ENCODE results near the gene TNKS2.
A peak's percentile ranks its signal among the peaks of the same experiment; 100 is the strongest.

The TNKS2 gene

DNA sequence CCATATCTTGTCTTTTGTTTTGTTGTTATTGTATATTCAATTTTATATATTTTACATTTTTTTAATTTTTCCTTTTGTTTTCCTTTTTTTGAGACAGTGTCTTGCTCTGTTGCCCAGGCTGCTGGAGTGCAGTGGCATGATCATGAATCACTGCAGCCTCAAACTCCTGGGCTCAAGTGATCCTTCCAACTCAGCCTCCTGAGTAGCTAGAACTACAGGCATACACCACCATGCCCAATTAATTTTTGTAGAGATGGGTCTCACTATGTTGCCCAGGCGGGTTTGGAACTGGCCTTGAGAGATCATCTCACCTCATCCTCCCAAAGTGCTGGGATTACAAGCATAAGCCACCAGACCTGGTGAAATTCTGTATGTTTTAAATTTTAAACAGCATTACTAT is 25.4 kb upstream of the TNKS2 start:
- H3K27ac ChIP-seq (ENCODE audit: low read length): no peak overlapping the region
- no peaks in the 10 kb centered on the region for H3K9me3 ChIP-seq (ENCODE audit: control insufficient read depth in 1 of 2, low read length in 2 of 2)
- H3K4me1 ChIP-seq (ENCODE audit: control insufficient read depth in 1 of 2, insufficient read depth in 2 of 2, low read length in 2 of 2): no peaks in the 10 kb centered on the region
- H3K4me3 ChIP-seq (ENCODE audit: low read depth in 1 of 2, low read length in 2 of 2): no peak overlapping the region
- no peaks in the 10 kb centered on the region for H3K27me3 ChIP-seq (ENCODE audit: low read depth, low read length)
- H3K36me3 ChIP-seq (ENCODE audit: control insufficient read depth in 1 of 2, insufficient read depth in 2 of 2, low read length in 2 of 2): no peaks in the 10 kb centered on the region

DNA sequence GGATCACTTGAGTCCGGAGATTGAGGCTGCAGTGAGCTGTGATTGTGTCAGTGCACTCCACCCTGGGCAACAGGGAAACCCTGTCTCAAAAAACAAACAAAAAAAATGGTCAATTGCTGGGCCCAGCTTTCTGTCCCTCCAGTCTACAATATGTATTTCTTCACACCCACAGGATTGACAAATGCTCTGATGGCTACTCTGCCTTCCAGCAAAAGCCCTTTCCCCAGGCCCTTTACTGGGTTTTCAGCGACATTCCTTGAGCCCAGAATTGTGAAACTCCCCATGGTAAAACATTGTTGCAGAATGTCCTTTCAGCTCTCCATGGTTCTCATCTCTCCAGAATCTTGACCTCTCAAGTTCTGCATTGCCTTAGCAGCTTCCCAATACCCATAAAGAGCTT is 23.7 kb upstream of the TNKS2 start:
- Histone ChIP-seq H3K27me3 (ENCODE audit: low read depth, low read length) (no peaks in the 10 kb centered on the region), H3K27ac (ENCODE audit: low read length) (no peak overlapping the region), H3K4me3 (ENCODE audit: low read depth in 1 of 2, low read length in 2 of 2) (no peak overlapping the region), H3K9me3 (ENCODE audit: control insufficient read depth in 1 of 2, low read length in 2 of 2) (no peaks in the 10 kb centered on the region), H3K36me3 (ENCODE audit: control insufficient read depth in 1 of 2, insufficient read depth in 2 of 2, low read length in 2 of 2) (no peaks in the 10 kb centered on the region), H3K4me1 (ENCODE audit: control insufficient read depth in 1 of 2, insufficient read depth in 2 of 2, low read length in 2 of 2) (no peaks in the 10 kb centered on the region)

DNA sequence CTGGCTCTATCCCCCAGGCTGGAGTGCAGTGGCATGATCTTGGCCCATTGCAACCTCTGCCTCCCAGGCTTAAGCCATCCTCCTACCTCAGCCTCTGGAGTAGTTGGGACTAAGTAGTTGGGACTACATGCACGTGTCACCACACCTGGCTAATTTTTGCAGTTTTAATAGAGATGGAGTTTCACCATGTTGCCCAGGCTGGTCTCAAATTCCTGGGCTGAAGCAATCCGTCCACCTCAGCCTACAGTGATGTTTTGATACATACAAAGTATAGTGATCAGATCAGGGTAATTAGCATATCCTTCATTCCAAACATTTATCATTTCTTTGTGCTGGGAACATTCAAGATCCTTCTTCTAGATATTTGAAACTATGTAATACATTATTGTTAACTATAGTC is 22.5 kb upstream of the TNKS2 start:
- Histone ChIP-seq H3K9me3 (ENCODE audit: control insufficient read depth in 1 of 2, low read length in 2 of 2) (no peaks in the 10 kb centered on the region), H3K4me1 (ENCODE audit: control insufficient read depth in 1 of 2, insufficient read depth in 2 of 2, low read length in 2 of 2) (no peaks in the 10 kb centered on the region), H3K4me3 (ENCODE audit: low read depth in 1 of 2, low read length in 2 of 2) (no peak overlapping the region), H3K27me3 (ENCODE audit: low read depth, low read length) (no peaks in the 10 kb centered on the region), H3K27ac (ENCODE audit: low read length) (no peak overlapping the region), H3K36me3 (ENCODE audit: control insufficient read depth in 1 of 2, insufficient read depth in 2 of 2, low read length in 2 of 2) (no peaks in the 10 kb centered on the region)

DNA sequence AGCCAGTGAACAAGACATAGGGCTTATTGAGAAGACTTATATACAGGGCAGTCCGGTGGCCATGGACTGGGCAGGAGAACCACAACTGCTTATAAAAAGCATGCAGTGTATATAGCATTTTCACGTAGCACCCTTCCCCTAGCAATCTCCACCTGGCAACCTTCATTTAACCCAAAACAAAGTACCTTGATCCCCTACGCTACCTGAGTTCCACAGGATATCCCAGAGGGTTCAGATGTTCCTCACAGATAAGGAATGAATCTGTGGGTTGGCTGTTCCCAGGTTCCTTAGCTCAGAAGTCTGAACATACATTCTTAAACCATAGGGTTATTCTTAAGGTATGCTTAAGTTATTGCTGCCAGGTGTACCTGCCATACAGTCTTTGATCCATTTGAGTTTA is 22.0 kb upstream of the TNKS2 start:
- Histone ChIP-seq H3K9me3 (ENCODE audit: control insufficient read depth in 1 of 2, low read length in 2 of 2) (no peaks in the 10 kb centered on the region), H3K36me3 (ENCODE audit: control insufficient read depth in 1 of 2, insufficient read depth in 2 of 2, low read length in 2 of 2) (no peaks in the 10 kb centered on the region), H3K27ac (ENCODE audit: low read length) (no peak overlapping the region), H3K4me1 (ENCODE audit: control insufficient read depth in 1 of 2, insufficient read depth in 2 of 2, low read length in 2 of 2) (no peaks in the 10 kb centered on the region), H3K4me3 (ENCODE audit: low read depth in 1 of 2, low read length in 2 of 2) (no peak overlapping the region), H3K27me3 (ENCODE audit: low read depth, low read length) (no peaks in the 10 kb centered on the region)

DNA sequence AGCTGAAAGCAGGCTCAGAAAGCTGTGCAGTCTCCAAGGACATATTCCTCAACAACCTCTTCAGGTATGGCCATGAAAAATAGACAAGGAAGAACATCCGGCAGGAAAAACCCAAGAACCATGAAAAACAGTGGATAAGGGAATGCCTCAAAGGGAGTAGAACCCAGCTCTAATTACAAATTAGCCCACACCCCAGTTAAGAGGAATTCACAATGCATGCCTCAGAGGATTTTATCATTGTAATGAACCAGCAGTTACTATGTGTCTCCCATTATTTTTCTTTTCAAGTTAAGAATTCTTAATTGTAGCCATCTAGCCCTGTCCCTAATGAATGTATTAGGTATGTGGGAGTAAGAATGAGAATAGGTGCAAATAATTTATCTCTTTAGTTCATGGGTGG is 19.7 kb upstream of the TNKS2 start:
- no peaks in the 10 kb centered on the region for H3K9me3 ChIP-seq (ENCODE audit: control insufficient read depth in 1 of 2, low read length in 2 of 2)
- H3K27ac ChIP-seq (ENCODE audit: low read length): no peak overlapping the region
- H3K4me1 ChIP-seq (ENCODE audit: control insufficient read depth in 1 of 2, insufficient read depth in 2 of 2, low read length in 2 of 2): no peaks in the 10 kb centered on the region
- no peaks in the 10 kb centered on the region for H3K36me3 ChIP-seq (ENCODE audit: control insufficient read depth in 1 of 2, insufficient read depth in 2 of 2, low read length in 2 of 2)
- no peak overlapping the region for H3K4me3 ChIP-seq (ENCODE audit: low read depth in 1 of 2, low read length in 2 of 2)
- H3K27me3 ChIP-seq (ENCODE audit: low read depth, low read length): no peaks in the 10 kb centered on the region

DNA sequence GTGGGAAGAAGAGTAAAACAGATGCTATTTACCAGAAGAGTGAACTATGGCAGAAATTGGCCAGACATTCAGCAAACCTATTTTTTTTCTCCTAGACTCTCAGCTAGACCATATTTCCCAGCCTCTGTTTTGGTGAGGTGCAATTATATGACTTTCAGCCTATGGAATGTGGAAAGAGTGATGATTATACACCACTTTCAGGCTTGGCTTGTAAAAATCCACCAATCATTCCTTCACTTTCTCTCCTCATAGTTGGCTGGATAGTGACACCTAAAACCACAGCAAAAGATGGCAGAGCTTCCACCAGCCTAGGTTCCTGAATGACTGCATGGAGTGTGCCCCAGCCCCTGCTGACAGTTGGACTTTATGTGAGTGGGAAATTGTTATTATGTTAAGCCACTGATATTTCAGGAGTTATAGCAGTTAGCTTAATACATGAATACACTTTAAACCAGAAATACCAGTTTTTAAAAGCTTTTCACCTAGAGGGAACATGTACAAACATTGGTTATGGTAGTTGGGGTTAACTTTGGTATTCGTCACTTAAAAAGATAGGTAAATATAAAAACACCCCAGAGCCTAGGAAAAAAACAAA is 19.1 kb upstream of the TNKS2 start:
- Histone ChIP-seq H3K27me3 (ENCODE audit: low read depth, low read length) (no peaks in the 10 kb centered on the region), H3K4me1 (ENCODE audit: control insufficient read depth in 1 of 2, insufficient read depth in 2 of 2, low read length in 2 of 2) (no peaks in the 10 kb centered on the region), H3K9me3 (ENCODE audit: control insufficient read depth in 1 of 2, low read length in 2 of 2) (no peaks in the 10 kb centered on the region), H3K4me3 (ENCODE audit: low read depth in 1 of 2, low read length in 2 of 2) (no peak overlapping the region), H3K36me3 (ENCODE audit: control insufficient read depth in 1 of 2, insufficient read depth in 2 of 2, low read length in 2 of 2) (no peaks in the 10 kb centered on the region), H3K27ac (ENCODE audit: low read length) (no peak overlapping the region)

DNA sequence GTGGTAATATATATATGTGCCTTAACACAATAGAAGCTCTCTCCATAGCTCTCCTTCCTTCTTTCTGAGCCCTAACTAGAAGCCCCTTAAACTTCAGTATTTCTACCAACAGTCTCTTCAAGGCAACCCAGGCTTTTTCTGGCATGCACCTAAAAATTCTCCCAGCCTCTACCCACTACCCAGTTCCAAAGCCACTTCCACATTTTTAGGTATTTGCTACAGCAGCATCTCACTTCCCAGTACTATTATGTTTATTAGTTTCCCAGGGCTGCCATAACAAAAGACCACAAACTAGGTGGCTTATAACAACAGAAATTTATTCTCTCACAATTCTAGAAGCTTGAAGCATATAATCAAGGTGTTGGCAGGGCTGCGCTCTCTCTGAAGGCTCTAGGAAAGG is 15.7 kb upstream of the TNKS2 start:
- Histone ChIP-seq H3K4me3 (ENCODE audit: low read depth in 1 of 2, low read length in 2 of 2) (no peak overlapping the region), H3K27me3 (ENCODE audit: low read depth, low read length) (no peaks in the 10 kb centered on the region), H3K36me3 (ENCODE audit: control insufficient read depth in 1 of 2, insufficient read depth in 2 of 2, low read length in 2 of 2) (no peaks in the 10 kb centered on the region), H3K9me3 (ENCODE audit: control insufficient read depth in 1 of 2, low read length in 2 of 2) (no peaks in the 10 kb centered on the region), H3K27ac (ENCODE audit: low read length) (no peak overlapping the region), H3K4me1 (ENCODE audit: control insufficient read depth in 1 of 2, insufficient read depth in 2 of 2, low read length in 2 of 2) (no peaks in the 10 kb centered on the region)

DNA sequence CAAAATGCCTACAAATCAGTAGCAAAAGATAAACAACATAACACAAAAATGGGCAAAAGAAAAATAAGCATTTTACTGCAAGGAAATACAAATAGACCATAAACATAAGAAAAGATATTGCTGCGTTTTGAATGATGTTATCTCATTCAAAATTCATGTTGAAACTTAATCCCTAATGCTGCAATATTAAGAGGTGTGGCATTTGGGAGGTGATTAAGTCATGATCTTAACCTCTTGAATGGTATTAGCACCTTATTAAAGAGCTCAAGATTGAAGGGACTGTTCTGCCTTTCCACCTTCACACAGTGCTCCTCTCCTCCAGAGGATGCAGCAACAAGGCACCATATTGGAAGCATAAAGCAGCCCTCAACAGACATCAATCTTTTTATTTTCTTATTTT is 12.4 kb upstream of the TNKS2 start:
- no peaks in the 10 kb centered on the region for H3K9me3 ChIP-seq (ENCODE audit: control insufficient read depth in 1 of 2, low read length in 2 of 2)
- no peaks in the 10 kb centered on the region for H3K27me3 ChIP-seq (ENCODE audit: low read depth, low read length)
- H3K4me3 ChIP-seq (ENCODE audit: low read depth in 1 of 2, low read length in 2 of 2): no peak overlapping the region
- no peak overlapping the region for H3K27ac ChIP-seq (ENCODE audit: low read length)
- H3K4me1 ChIP-seq (ENCODE audit: control insufficient read depth in 1 of 2, insufficient read depth in 2 of 2, low read length in 2 of 2): no peaks in the 10 kb centered on the region
- no peaks in the 10 kb centered on the region for H3K36me3 ChIP-seq (ENCODE audit: control insufficient read depth in 1 of 2, insufficient read depth in 2 of 2, low read length in 2 of 2)

DNA sequence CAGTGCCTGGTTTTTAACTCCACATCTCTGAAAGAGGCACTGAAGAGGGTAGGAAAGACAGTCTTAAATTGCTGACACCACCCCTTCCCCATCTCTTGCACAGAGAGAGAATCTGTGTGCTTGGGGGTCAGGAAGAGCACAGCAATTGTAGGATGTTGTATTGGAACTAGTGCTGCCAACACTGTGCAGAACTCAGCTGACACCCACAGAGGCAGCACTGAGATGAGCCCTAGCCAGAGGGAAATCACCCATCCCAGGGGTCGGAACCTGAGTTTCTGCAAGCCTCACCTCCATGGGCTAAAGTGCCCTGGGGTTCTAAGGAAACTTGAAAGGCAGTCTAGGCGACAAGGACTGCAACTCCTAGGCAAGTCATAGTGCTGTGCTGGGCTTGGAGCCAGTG is 11.0 kb upstream of the TNKS2 start:
- Histone ChIP-seq H3K4me3 (ENCODE audit: low read depth in 1 of 2, low read length in 2 of 2) (no peak overlapping the region), H3K9me3 (ENCODE audit: control insufficient read depth in 1 of 2, low read length in 2 of 2) (no peaks in the 10 kb centered on the region), H3K27me3 (ENCODE audit: low read depth, low read length) (no peaks in the 10 kb centered on the region), H3K4me1 (ENCODE audit: control insufficient read depth in 1 of 2, insufficient read depth in 2 of 2, low read length in 2 of 2) (no peaks in the 10 kb centered on the region), H3K27ac (ENCODE audit: low read length) (no peak overlapping the region), H3K36me3 (ENCODE audit: control insufficient read depth in 1 of 2, insufficient read depth in 2 of 2, low read length in 2 of 2) (no peaks in the 10 kb centered on the region)

DNA sequence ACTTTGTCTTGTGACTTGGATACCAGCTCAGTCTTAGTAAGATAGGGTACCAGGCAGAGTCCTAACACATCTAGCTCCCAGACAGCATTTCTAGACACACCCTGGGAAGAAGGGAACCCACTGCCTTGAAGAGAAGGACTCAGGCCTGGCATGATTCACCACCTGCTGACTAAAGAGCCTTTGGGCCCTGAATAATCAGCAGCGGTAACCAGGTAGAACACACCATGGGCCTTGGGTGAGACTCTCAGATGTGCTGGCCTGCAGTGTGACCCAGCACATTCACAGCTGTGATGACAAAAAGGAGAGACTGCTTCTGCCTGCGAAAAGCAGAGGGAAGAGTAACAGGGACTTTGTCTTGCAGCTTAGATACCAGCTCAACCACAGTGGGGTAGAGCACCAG is 10.4 kb upstream of the TNKS2 start:
- Histone ChIP-seq H3K9me3 (ENCODE audit: control insufficient read depth in 1 of 2, low read length in 2 of 2) (no peaks in the 10 kb centered on the region), H3K4me1 (ENCODE audit: control insufficient read depth in 1 of 2, insufficient read depth in 2 of 2, low read length in 2 of 2) (no peaks in the 10 kb centered on the region), H3K4me3 (ENCODE audit: low read depth in 1 of 2, low read length in 2 of 2) (no peak overlapping the region), H3K36me3 (ENCODE audit: control insufficient read depth in 1 of 2, insufficient read depth in 2 of 2, low read length in 2 of 2) (no peaks in the 10 kb centered on the region), H3K27ac (ENCODE audit: low read length) (no peak overlapping the region), H3K27me3 (ENCODE audit: low read depth, low read length) (no peaks in the 10 kb centered on the region)

DNA sequence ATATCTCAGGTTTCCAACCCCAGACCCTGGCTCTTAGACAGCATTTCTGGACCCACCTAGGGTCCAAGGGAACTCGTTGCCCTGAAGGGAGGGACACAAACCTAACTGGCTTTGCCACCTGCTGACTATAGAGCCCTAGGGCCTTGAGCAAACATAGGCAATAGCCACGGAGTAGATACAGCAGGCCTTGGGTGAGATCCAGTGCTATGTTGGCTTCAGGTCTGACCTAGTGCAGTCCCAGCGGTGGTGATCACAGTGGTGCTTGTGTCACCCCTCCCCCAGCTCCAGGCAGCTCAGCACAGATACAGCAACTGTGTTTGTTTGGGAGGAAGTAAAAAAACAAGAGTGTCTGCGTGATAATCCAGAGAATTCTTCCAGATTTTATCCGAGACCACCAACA is 9.7 kb upstream of the TNKS2 start:
- Histone ChIP-seq H3K9me3 (ENCODE audit: control insufficient read depth in 1 of 2, low read length in 2 of 2) (no peaks in the 10 kb centered on the region), H3K27ac (ENCODE audit: low read length) (no peak overlapping the region), H3K27me3 (ENCODE audit: low read depth, low read length) (no peaks in the 10 kb centered on the region), H3K4me1 (ENCODE audit: control insufficient read depth in 1 of 2, insufficient read depth in 2 of 2, low read length in 2 of 2) (no peaks in the 10 kb centered on the region), H3K4me3 (ENCODE audit: low read depth in 1 of 2, low read length in 2 of 2) (no peak overlapping the region), H3K36me3 (ENCODE audit: control insufficient read depth in 1 of 2, insufficient read depth in 2 of 2, low read length in 2 of 2) (no peaks in the 10 kb centered on the region)

DNA sequence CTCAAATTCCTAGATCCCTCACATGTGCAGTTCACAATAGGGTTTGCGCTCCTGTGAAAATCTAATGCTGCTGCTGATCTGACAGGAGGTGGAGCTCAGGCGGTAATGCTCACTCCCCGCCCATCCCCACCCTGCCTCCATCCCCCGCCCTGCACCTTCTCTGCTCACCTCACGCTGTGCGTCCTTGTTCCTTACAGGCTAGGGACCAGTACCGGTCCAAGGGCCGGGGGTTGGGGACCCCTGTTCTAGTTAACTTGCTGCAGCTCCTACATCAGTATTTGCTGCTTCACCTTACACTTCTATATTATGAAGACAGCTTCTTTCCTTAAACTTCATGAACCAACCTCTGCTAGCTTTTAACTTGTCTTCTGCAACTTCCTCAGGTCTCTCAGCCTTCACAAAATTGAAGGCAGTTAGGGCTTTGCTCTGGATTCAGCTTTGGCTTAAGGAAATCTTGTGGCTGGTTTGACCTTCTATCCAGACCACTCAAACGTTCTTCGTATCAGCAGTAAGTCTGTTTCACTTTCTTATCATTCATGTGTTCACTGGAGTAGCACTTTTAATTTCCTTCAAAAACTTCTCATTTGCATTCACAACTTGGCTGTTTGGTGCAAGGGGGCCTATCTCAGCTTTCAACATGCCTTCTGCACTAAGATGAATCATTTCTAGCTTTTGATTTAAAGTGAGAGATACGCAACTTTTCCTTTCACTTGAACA is 1.7 kb upstream of the TNKS2 start:
- peak overlapping the region; percentile 99 for H3K27ac ChIP-seq (ENCODE audit: low read length)

More for the DNA sequence above, 1.7 kb upstream of the TNKS2 start:
- Histone ChIP-seq H3K27me3 (ENCODE audit: low read depth, low read length) (no peaks in the 10 kb centered on the region), H3K4me1 (ENCODE audit: control insufficient read depth in 1 of 2, insufficient read depth in 2 of 2, low read length in 2 of 2) (peaks cover 16 to 25% of the 10 kb centered on the region in 2 donors), H3K4me3 (ENCODE audit: low read depth in 1 of 2, low read length in 2 of 2) (peak overlapping the region; percentile 91 to 100), H3K9me3 (ENCODE audit: control insufficient read depth in 1 of 2, low read length in 2 of 2) (no peaks in the 10 kb centered on the region), H3K36me3 (ENCODE audit: control insufficient read depth in 1 of 2, insufficient read depth in 2 of 2, low read length in 2 of 2) (no peaks in the 10 kb centered on the region)

Measured in muscle layer of duodenum (tissue), 2 donors.